ENCODE results near the gene EMILIN2. TPM values are rescaled to one million over a fixed set of nuclear protein-coding genes. Genes with fewer than 3 reads are reported as not detected.

EMILIN2 gene
- total and polyA plus RNA-seq, 10 donors, result 7.5 to 47.7 (median 21.3) TPM

- Histone ChIP-seq H3K4me3 (no peak overlapping the region), H3K9me3 (peaks cover 0 to 17% (median 0%) of the 10 kb centered on the region in 8 donors), H3K4me1 (peaks cover 0 to 14% (median 0%) of the 10 kb centered on the region in 6 donors), H3K27me3 (replicated peaks in 1 of 7) (no peaks in the 10 kb centered on the region), H3K36me3 (peaks cover 0 to 66% (median 0%) of the 10 kb centered on the region in 6 donors), H3K27ac (no peak overlapping the region)
- intact Hi-C loops (cut with DNase I; ENCODE audit: low total_unique reads), result no loop called here
- WGBS, 5 donors, result 74 to 88% (median 79%) methylated on average over 3 of the region's 3 CpGs
- no peak for DNase-seq
- no peak for TF ChIP-seq POLR2AphosphoS5 (IDR thresholded peaks at IDR 0.05)
Measured at GRCh38 chr18:2889761-2890192, 43.0 kb downstream of the EMILIN2 start.

DNA sequence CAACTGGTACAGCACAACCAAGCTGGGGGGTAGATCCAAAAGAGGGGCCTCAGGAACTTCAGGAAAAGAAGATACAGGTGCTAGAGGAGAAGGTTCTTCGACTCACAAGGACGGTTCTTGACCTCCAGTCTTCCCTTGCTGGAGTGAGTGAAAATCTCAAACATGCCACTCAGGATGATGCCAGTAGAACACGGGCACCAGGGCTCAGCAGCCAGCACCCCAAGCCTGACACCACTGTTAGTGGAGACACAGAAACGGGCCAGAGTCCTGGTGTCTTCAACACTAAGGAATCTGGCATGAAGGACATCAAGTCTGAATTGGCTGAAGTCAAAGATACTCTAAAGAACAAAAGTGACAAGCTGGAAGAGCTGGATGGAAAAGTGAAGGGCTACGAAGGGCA lies 43.8 kb downstream of the EMILIN2 start:
- Histone ChIP-seq H3K27me3 (replicated peaks in 1 of 7) (no peaks in the 10 kb centered on the region), H3K9me3 (peaks cover 0 to 21% (median 2%) of the 10 kb centered on the region in 8 donors), H3K36me3 (peaks cover 0 to 58% (median 0%) of the 10 kb centered on the region in 6 donors), H3K4me1 (peaks cover 0 to 10% (median 0%) of the 10 kb centered on the region in 6 donors), H3K4me3 (no peak overlapping the region), H3K27ac (no peak overlapping the region)
- DNase-seq, result no peak
- 85 to 95% (median 94%) methylated on average over 5 of the region's 5 CpGs for WGBS, 5 donors
- intact Hi-C loops (cut with DNase I; ENCODE audit: low total_unique reads), result no loop called here
- TF ChIP-seq, protein P1, sequence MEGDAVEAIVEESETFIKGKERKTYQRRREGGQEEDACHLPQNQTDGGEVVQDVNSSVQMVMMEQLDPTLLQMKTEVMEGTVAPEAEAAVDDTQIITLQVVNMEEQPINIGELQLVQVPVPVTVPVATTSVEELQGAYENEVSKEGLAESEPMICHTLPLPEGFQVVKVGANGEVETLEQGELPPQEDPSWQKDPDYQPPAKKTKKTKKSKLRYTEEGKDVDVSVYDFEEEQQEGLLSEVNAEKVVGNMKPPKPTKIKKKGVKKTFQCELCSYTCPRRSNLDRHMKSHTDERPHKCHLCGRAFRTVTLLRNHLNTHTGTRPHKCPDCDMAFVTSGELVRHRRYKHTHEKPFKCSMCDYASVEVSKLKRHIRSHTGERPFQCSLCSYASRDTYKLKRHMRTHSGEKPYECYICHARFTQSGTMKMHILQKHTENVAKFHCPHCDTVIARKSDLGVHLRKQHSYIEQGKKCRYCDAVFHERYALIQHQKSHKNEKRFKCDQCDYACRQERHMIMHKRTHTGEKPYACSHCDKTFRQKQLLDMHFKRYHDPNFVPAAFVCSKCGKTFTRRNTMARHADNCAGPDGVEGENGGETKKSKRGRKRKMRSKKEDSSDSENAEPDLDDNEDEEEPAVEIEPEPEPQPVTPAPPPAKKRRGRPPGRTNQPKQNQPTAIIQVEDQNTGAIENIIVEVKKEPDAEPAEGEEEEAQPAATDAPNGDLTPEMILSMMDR (IDR thresholded peaks at IDR 0.05 in 8 of 11, conservative IDR thresholded peaks at IDR 0.05 in 3 of 11), result no peak
- TF ChIP-seq POLR2A (IDR thresholded peaks at IDR 0.05) (no peak), POLR2AphosphoS5 (IDR thresholded peaks at IDR 0.05) (no peak)

- peaks cover 0 to 50% (median 0%) of the 10 kb centered on the region in 6 donors for H3K36me3 ChIP-seq
- TF ChIP-seq POLR2A (IDR thresholded peaks at IDR 0.05) (no peak), POLR2AphosphoS5 (IDR thresholded peaks at IDR 0.05) (no peak)
- H3K27me3 ChIP-seq (replicated peaks in 1 of 7), result no peaks in the 10 kb centered on the region
- no peak for DNase-seq
- no peak overlapping the region for H3K4me3 ChIP-seq
- 68 to 83% (median 79%) methylated on average over 20 of the region's 20 CpGs for WGBS, 5 donors
- no peak overlapping the region for H3K27ac ChIP-seq
- H3K4me1 ChIP-seq, result peaks cover 0 to 10% (median 0%) of the 10 kb centered on the region in 6 donors
- intact Hi-C loops (cut with DNase I; ENCODE audit: low total_unique reads), result no loop called here
- H3K9me3 ChIP-seq, result peaks cover 0 to 14% (median under 1%) of the 10 kb centered on the region in 8 donors
Measured at GRCh38 chr18:2891526-2892431, 45.0 kb downstream of the EMILIN2 start.

- intact Hi-C loops (cut with DNase I; ENCODE audit: low total_unique reads), result no loop called here
- no peak overlapping the region for H3K27ac ChIP-seq
- TF ChIP-seq, protein P1 (IDR thresholded peaks at IDR 0.05 in 8 of 11, conservative IDR thresholded peaks at IDR 0.05 in 3 of 11), result no peak
- TF ChIP-seq POLR2A (IDR thresholded peaks at IDR 0.05) (no peak), POLR2AphosphoS5 (IDR thresholded peaks at IDR 0.05) (no peak)
Measured at GRCh38 chr18:2893056-2893455, 46.2 kb downstream of the EMILIN2 start.

GRCh38 chr18:2893676-2894075 lies 46.9 kb downstream of the EMILIN2 start:
- Histone ChIP-seq H3K9me3 (peaks cover 0 to 5% (median 0%) of the 10 kb centered on the region in 8 donors), H3K27me3 (replicated peaks in 1 of 7) (no peaks in the 10 kb centered on the region), H3K4me3 (no peak overlapping the region), H3K4me1 (peaks cover 0 to 21% (median 4%) of the 10 kb centered on the region in 6 donors), H3K36me3 (peaks cover 0 to 36% (median 0%) of the 10 kb centered on the region in 6 donors), H3K27ac (no peak overlapping the region)
- intact Hi-C loops (cut with DNase I; ENCODE audit: low total_unique reads), result no loop called here
- DNase-seq, result no peak
- WGBS, 5 donors, result 90 to 96% (median 91%) methylated on average over 5 of the region's 5 CpGs
- no peak for TF ChIP-seq POLR2A (IDR thresholded peaks at IDR 0.05)
- TF ChIP-seq POLR2AphosphoS5 (IDR thresholded peaks at IDR 0.05), result no peak
- TF ChIP-seq, protein P1 (IDR thresholded peaks at IDR 0.05 in 8 of 11, conservative IDR thresholded peaks at IDR 0.05 in 3 of 11), result no peak

More at GRCh38 chr18:2893056-2893455, 46.2 kb downstream of the EMILIN2 start:
- Histone ChIP-seq H3K9me3 (peaks cover 0 to 5% (median 0%) of the 10 kb centered on the region in 8 donors), H3K4me1 (peaks cover 0 to 15% (median 2%) of the 10 kb centered on the region in 6 donors), H3K4me3 (no peak overlapping the region), H3K27me3 (replicated peaks in 1 of 7) (no peaks in the 10 kb centered on the region), H3K36me3 (peaks cover 0 to 39% (median 0%) of the 10 kb centered on the region in 6 donors)
- DNase-seq, result no peak
- 75 to 94% (median 82%) methylated on average over 4 of the region's 4 CpGs for WGBS, 5 donors

Data from spleen (tissue), 11 donors.